IPS DF 19.7 (cell line): ENCODE measurements around the gene LFNG.

Experiments
- DNase-seq: peaks from one replicate; pipeline ENCODE4 v3.0.0-alpha.2; 2013; ENCODE audit warnings: low read depth, low spot score

Gene LFNG

GRCh38 chr7:2570021-2570420 is 50.4 kb downstream of the LFNG start:
- DNase-seq = no peak

GRCh38 chr7:2571409-2571808 is 51.8 kb downstream of the LFNG start:
- DNase-seq = no peak

- DNase-seq = no peak
These were observed 52.7 kb downstream of the LFNG start for GRCh38 chr7:2572101-2572842.

- DNase-seq = no peak
These were observed 54.2 kb downstream of the LFNG start for GRCh38 chr7:2573761-2574160.

GRCh38 chr7:2575046-2575732 is 55.6 kb downstream of the LFNG start:
- DNase-seq = no peak

GRCh38 chr7:2575733-2576340 is 56.3 kb downstream of the LFNG start:
- no peak for DNase-seq

GRCh38 chr7:2576742-2577491 is 57.3 kb downstream of the LFNG start:
- no peak for DNase-seq
